ENCODE data around the gene EML1.

The EML1 gene

GRCh38 chr14:99838639-99839134 lies 45.5 kb downstream of the EML1 start:
- POLR2A ChIA-PET: no interaction called here
- no peak for DNase-seq (ENCODE audit: extremely low spot score)
- CTCF ChIA-PET: no interaction called here
- no peak for TF ChIP-seq CTCF (IDR thresholded peaks at IDR 0.05; ENCODE audit: control extremely low read depth, extremely low read depth, low read depth, missing control alignments)

GRCh38 chr14:99839696-99840095 lies 46.5 kb downstream of the EML1 start:
- no peak for TF ChIP-seq CTCF (IDR thresholded peaks at IDR 0.05; ENCODE audit: control extremely low read depth, extremely low read depth, low read depth, missing control alignments)
- ChIA-PET POLR2A (no interaction called here), CTCF (no interaction called here)
- no peak for DNase-seq (ENCODE audit: extremely low spot score)

- POLR2A ChIA-PET: no interaction called here
- TF ChIP-seq CTCF (IDR thresholded peaks at IDR 0.05; ENCODE audit: control extremely low read depth, extremely low read depth, low read depth, missing control alignments): no peak
- CTCF ChIA-PET: interaction anchor here (1.1 kb wide), 1 partner anchor 110 kb away, joined by 3 read pairs; no protein-coding TSS in a partner anchor
- no peak for DNase-seq (ENCODE audit: extremely low spot score)
Observed at GRCh38 chr14:99840265-99840664, 47.1 kb downstream of the EML1 start.

- ChIA-PET CTCF (interaction anchor here (1.1 kb wide), 1 partner anchor 110 kb away, joined by 3 read pairs; no protein-coding TSS in a partner anchor), POLR2A (no interaction called here)
- no peak for TF ChIP-seq CTCF (IDR thresholded peaks at IDR 0.05; ENCODE audit: control extremely low read depth, extremely low read depth, low read depth, missing control alignments)
- DNase-seq (ENCODE audit: extremely low spot score): no peak
Observed at GRCh38 chr14:99840774-99841305, 47.6 kb downstream of the EML1 start.

- CTCF ChIA-PET: interaction anchor here (1.1 kb wide), 1 partner anchor 111 kb away, joined by 3 read pairs; no protein-coding TSS in a partner anchor
- DNase-seq (ENCODE audit: extremely low spot score): no peak
- no peak for TF ChIP-seq CTCF (IDR thresholded peaks at IDR 0.05; ENCODE audit: control extremely low read depth, extremely low read depth, low read depth, missing control alignments)
- POLR2A ChIA-PET: no interaction called here
Observed at GRCh38 chr14:99841436-99842071, 48.3 kb downstream of the EML1 start.

- no peak for DNase-seq (ENCODE audit: extremely low spot score)
- ChIA-PET POLR2A (no interaction called here), CTCF (no interaction called here)
- TF ChIP-seq CTCF (IDR thresholded peaks at IDR 0.05; ENCODE audit: control extremely low read depth, extremely low read depth, low read depth, missing control alignments): no peak
Observed at GRCh38 chr14:99842141-99842540, 48.9 kb downstream of the EML1 start.
